Measurements from ENCODE around the gene DRG2. TPM values are rescaled to one million over a fixed set of nuclear protein-coding genes. Genes with fewer than 3 reads are reported as not detected.

DRG2 gene
- total and polyA plus RNA-seq, 2 of the 13 experiments (the other 11 are each of a cell fraction or from before 2014, with no cell fraction given): 20.1 to 26.6 TPM

GRCh38 chr17:18038861-18039534 lies 48.8 kb upstream of the DRG2 start, which contains the start of the genes ATPAF2 and GID4 (continued):
- peak; percentile 63; the same call in 1 of the 2 replicates for TF ChIP-seq ZNF800 (CRISPR knock-in tag; IDR thresholded peaks at IDR 0.05)
- peak; percentile 55; the same call in 1 of the 2 replicates for TF ChIP-seq GTF3A (CRISPR knock-in tag; conservative IDR thresholded peaks at IDR 0.05)
- peak; percentile 73; the same call in 1 of the 2 replicates for TF ChIP-seq ZNF232 (CRISPR knock-in tag; IDR thresholded peaks at IDR 0.05; ENCODE audit: borderline replicate concordance)
- peak; percentile 42 for TF ChIP-seq POGZ (CRISPR knock-in tag; IDR thresholded peaks at IDR 0.05)
- no peak for TF ChIP-seq ZNF512 (CRISPR knock-in tag; IDR thresholded peaks at IDR 0.05)
- TF ChIP-seq, protein P1, sequence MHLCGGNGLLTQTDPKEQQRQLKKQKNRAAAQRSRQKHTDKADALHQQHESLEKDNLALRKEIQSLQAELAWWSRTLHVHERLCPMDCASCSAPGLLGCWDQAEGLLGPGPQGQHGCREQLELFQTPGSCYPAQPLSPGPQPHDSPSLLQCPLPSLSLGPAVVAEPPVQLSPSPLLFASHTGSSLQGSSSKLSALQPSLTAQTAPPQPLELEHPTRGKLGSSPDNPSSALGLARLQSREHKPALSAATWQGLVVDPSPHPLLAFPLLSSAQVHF (CRISPR knock-in tag; IDR thresholded peaks at IDR 0.05): peak; percentile 76; the same call in 1 of the 2 replicates
- peak; percentile 54 for TF ChIP-seq ZNF281 (CRISPR knock-in tag; IDR thresholded peaks at IDR 0.05; ENCODE audit: borderline replicate concordance)
- TF ChIP-seq, protein P2, sequence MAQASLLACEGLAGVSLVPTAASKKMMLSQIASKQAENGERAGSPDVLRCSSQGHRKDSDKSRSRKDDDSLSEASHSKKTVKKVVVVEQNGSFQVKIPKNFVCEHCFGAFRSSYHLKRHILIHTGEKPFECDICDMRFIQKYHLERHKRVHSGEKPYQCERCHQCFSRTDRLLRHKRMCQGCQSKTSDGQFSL (CRISPR knock-in tag; IDR thresholded peaks at IDR 0.05): peak; percentile 50; the same call in 1 of the 2 replicates
- 0 out of 2 replicates have a peak, but pooled peaks have one; percentile 33 for TF ChIP-seq ZNF441 (CRISPR knock-in tag; IDR thresholded peaks at IDR 0.05; ENCODE audit: borderline replicate concordance)
- TF ChIP-seq FOXA3 (CRISPR knock-in tag; IDR thresholded peaks at IDR 0.05): peak; percentile 63
- TF ChIP-seq, protein P3, sequence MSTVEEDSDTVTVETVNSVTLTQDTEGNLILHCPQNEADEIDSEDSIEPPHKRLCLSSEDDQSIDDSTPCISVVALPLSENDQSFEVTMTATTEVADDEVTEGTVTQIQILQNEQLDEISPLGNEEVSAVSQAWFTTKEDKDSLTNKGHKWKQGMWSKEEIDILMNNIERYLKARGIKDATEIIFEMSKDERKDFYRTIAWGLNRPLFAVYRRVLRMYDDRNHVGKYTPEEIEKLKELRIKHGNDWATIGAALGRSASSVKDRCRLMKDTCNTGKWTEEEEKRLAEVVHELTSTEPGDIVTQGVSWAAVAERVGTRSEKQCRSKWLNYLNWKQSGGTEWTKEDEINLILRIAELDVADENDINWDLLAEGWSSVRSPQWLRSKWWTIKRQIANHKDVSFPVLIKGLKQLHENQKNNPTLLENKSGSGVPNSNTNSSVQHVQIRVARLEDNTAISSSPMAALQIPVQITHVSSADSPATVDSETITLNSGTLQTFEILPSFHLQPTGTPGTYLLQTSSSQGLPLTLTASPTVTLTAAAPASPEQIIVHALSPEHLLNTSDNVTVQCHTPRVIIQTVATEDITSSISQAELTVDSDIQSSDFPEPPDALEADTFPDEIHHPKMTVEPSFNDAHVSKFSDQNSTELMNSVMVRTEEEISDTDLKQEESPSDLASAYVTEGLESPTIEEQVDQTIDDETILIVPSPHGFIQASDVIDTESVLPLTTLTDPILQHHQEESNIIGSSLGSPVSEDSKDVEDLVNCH (CRISPR knock-in tag; IDR thresholded peaks at IDR 0.05): 0 out of 2 replicates have a peak, but pooled peaks have one; percentile 47
- peak; percentile 81 for TF ChIP-seq MAZ (IDR thresholded peaks at IDR 0.05; ENCODE audit: borderline replicate concordance, low read depth, low read length)
- TF ChIP-seq MAZ (CRISPR knock-in tag; IDR thresholded peaks at IDR 0.05; ENCODE audit: low read depth): peak; percentile 84
- TF ChIP-seq NFKBIZ (CRISPR knock-in tag; IDR thresholded peaks at IDR 0.05): peak; percentile 65; the same call in 1 of the 2 replicates
- peak; percentile 88 for TF ChIP-seq MXD4 (CRISPR knock-in tag; IDR thresholded peaks at IDR 0.05)
- TF ChIP-seq ZMAT3 (CRISPR knock-in tag; conservative IDR thresholded peaks at IDR 0.05): peak; percentile 68
- no peak for TF ChIP-seq PHB2 (IDR thresholded peaks at IDR 0.05; ENCODE audit: partially characterized antibody)
- peak; percentile 81; the same call in 1 of the 2 replicates for TF ChIP-seq ZNF761 (CRISPR knock-in tag; conservative IDR thresholded peaks at IDR 0.05)

Data from HepG2 (cell line).